Body of pancreas (tissue), 4 donors: ENCODE data around the gene SEMA3G. TPM values are rescaled to one million over a fixed set of nuclear protein-coding genes. Genes with fewer than 3 reads are reported as not detected.

Experiments
- ATAC-seq: fragments of 150-250 bp; one replicate; pipeline ENCODE4 v1.9.1; 2016
- DNase-seq, 4 donors: peaks; one replicate each; pipeline ENCODE4 v3.0.0-alpha.2; 2019
- H3K27ac ChIP-seq, 4 donors: fragments of 200-600 bp; sonication (generic); 1 replicate in 3 of 4; 2 replicates in 1 of 4; pipeline versions ENCODE4 v1.5.1 to v1.6.1; 2016 to 2019; ENCODE audit warnings: mild to moderate bottlenecking in 1 of 4, mixed read lengths in 1 of 4, moderate library complexity in 1 of 4
- H3K27me3 ChIP-seq, 2 donors: fragments of 200-600 bp; sonication (generic); one replicate each; pipeline ENCODE4 v1.6.0; 2016; ENCODE audit warnings: mild to moderate bottlenecking in 1 of 2
- H3K36me3 ChIP-seq, 2 donors: fragments of 200-600 bp; sonication (generic); replicated peaks in 1 of 2; 2 replicates each; pipeline ENCODE4 v1.5.1; 2016; ENCODE audit warnings: low read depth in 2 of 2; ENCODE audit not compliant: insufficient read depth in 1 of 2
- H3K4me1 ChIP-seq: fragments of 200-600 bp; sonication (generic); one replicate; pipeline ENCODE4 v1.6.0; 2016
- H3K4me3 ChIP-seq, 2 donors: fragments of 200-600 bp; sonication (generic); 1 replicate in 1 of 2; 2 replicates in 1 of 2; pipeline ENCODE4 v1.5.1; 2016 to 2019
- H3K9me3 ChIP-seq, 3 donors: fragments of 200-600 bp; sonication (generic); 1 replicate in 2 of 3; 2 replicates in 1 of 3; pipeline ENCODE4 v1.5.1; 2016
- CTCF ChIP-seq, 7 experiments: fragments of 450-650 bp in 4 of 7; fragments of 200-600 bp in 3 of 7; sonication (generic) in 3 of 7; IDR thresholded peaks; one replicate each; pipeline ENCODE4 v1.5.1; 2016 to 2019; ENCODE audit warnings: antibody characterized with exemption in 7 of 7
- POLR2A ChIP-seq, 3 donors: fragments of 450-650 bp; IDR thresholded peaks; one replicate each; pipeline ENCODE4 v1.6.1; 2016; ENCODE audit warnings: antibody characterized with exemption in 3 of 3, mild to moderate bottlenecking in 2 of 3
- WGBS, 2 donors: methylation state at CpG; one replicate each; pipeline ENCODE4 v1.1.5; 2017; 5-methylcytosine and 5-hydroxymethylcytosine counted together
- intact Hi-C: fragments of 100-400 bp; cut with DNase I; formaldehyde crosslinking; loops from one replicate; pipeline ENCODE4 v1.15.1; 2023
- total RNA-seq, 2 donors: library from RNA; depleted of rRNA; stranded (reverse); fragments of >200 nt; gene quantifications; one replicate each; pipeline ENCODE4 v1.1.0, GENCODE V29; 2016

SEMA3G gene
- total RNA-seq, 2 donors from 2014 or later: 3.9 to 13.2 TPM

DNA sequence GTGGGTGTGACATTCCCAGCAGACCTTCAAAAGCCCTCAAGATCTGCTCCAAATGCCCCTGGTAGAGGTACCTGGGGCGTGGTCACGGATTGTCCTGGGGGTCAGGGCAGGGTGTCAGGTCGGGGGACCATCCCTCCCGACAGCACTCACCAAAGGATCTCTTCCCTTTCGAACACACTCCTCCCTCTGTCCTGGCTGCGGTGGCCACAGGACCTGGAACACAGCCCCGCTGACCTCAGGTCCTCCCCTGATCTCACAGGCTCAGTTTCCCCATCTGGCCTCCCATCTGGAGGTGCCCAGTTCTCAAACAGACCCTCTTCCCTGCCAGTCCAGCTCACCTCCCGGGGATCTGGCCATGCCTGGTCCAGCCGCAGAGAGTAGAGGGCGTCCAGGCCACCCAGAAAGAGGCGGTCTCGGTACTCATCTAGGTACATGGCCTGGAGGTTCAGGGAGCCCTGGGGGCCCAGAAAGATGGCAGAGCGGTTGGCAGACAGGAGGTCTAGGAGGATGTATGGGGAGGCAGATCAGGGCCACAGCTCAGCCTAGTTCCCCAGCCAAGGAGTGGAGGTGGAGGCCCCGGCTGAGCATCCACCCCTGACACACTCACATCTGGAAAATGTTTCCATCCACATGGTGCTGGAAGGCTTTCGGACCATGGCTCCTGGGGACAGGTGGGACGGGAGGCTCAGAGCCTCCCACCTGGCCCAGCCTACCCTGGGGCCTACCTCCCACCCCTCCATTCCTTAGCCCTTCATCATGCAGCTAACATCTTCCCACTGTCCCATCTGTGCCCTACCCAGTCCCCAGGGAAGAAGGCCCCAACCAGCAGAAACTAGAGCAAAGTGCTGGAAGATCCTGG lies 2.3 kb downstream of the SEMA3G start:
- DNase-seq: no peak
- no peaks in the 10 kb centered on the region for H3K27me3 ChIP-seq
- 90 to 96% methylated on average over 11 to 16 of the region's 16 CpGs for WGBS, 2 donors
- H3K27ac ChIP-seq: no peak overlapping the region
- peaks cover 9% of the 10 kb centered on the region for H3K4me1 ChIP-seq
- no peaks in the 10 kb centered on the region for H3K9me3 ChIP-seq
- H3K4me3 ChIP-seq: no peak overlapping the region
- ATAC-seq: no peak
- no peaks in the 10 kb centered on the region for H3K36me3 ChIP-seq
- intact Hi-C loops: no loop called here
- TF ChIP-seq CTCF (IDR thresholded peaks at IDR 0.05) (no peak), POLR2A (IDR thresholded peaks at IDR 0.05) (no peak)

GRCh38 chr3:52441772-52442332 lies 3.1 kb downstream of the SEMA3G start:
- H3K36me3 ChIP-seq: no peaks in the 10 kb centered on the region
- intact Hi-C loops: no loop called here
- no peak for DNase-seq

GRCh38 chr3:52441091-52441771 lies 3.7 kb downstream of the SEMA3G start:
- TF ChIP-seq POLR2A (IDR thresholded peaks at IDR 0.05) (no peak), CTCF (IDR thresholded peaks at IDR 0.05) (no peak)
- DNase-seq (no peak), ATAC-seq (no peak)
- intact Hi-C loops: no loop called here
- H3K27me3 ChIP-seq: no peaks in the 10 kb centered on the region
- H3K27ac ChIP-seq: no peak overlapping the region
- WGBS, 2 donors: 88 to 94% methylated on average over 20 to 23 of the region's 23 CpGs
- H3K4me1 ChIP-seq: peaks cover 9% of the 10 kb centered on the region
- H3K9me3 ChIP-seq: no peaks in the 10 kb centered on the region
- no peak overlapping the region for H3K4me3 ChIP-seq
- no peaks in the 10 kb centered on the region for H3K36me3 ChIP-seq

More at GRCh38 chr3:52441772-52442332, 3.1 kb downstream of the SEMA3G start:
- 78 to 83% methylated on average over 11 to 18 of the region's 18 CpGs for WGBS, 2 donors
- Histone ChIP-seq H3K4me3 (no peak overlapping the region), H3K27me3 (no peaks in the 10 kb centered on the region), H3K27ac (no peak overlapping the region), H3K9me3 (no peaks in the 10 kb centered on the region), H3K4me1 (peaks cover 9% of the 10 kb centered on the region)
- ATAC-seq: no peak
- no peak for TF ChIP-seq CTCF (IDR thresholded peaks at IDR 0.05)
- TF ChIP-seq POLR2A (IDR thresholded peaks at IDR 0.05): no peak

DNA sequence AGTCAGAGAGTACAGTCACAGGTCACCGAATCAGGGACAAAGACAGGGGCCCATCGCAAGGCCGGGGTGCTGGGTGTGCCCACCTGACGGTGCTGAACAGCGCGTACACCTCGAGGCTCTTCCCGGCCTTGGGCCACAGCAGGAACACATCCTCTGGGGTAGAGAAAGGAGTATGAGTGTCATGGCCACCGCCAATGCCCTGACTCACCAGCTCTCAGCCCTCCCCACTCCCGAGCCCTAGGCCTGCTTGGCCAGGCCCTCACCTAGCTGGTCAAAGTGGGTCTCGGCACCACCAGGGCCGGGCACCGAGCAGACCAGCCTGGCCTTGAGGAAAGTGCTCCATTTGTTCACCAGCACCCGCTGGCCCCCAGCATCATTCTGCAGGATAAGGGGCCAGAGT lies 4.2 kb downstream of the SEMA3G start:
- H3K4me1 ChIP-seq: peaks cover 9% of the 10 kb centered on the region
- DNase-seq: no peak
- intact Hi-C loops: no loop called here
- no peaks in the 10 kb centered on the region for H3K36me3 ChIP-seq
- no peak overlapping the region for H3K27ac ChIP-seq
- no peaks in the 10 kb centered on the region for H3K27me3 ChIP-seq
- H3K9me3 ChIP-seq: no peaks in the 10 kb centered on the region
- 84 to 89% methylated on average over 10 to 14 of the region's 14 CpGs for WGBS, 2 donors
- no peak for ATAC-seq
- no peak for TF ChIP-seq CTCF (IDR thresholded peaks at IDR 0.05)
- no peak for TF ChIP-seq POLR2A (IDR thresholded peaks at IDR 0.05)
- no peak overlapping the region for H3K4me3 ChIP-seq
